CD4-positive, alpha-beta T cell treated with Interleukin-2 at 100 ng/mL for 4 hours (primary cell): ENCODE data around the gene ANKRD33B.
"Not testable (repeated sequence)": the region's sequence is repeated elsewhere in the genome, so short reads cannot be mapped to it uniquely, and the experiment has no call there.

Experiments used
- DNase-seq: peaks from one replicate; pipeline ENCODE4 v3.0.0-alpha.2; 2020; ENCODE audit warnings: low spot score

Gene ANKRD33B

GRCh38 chr5:10563945-10564837, at the start of gene ANKRD33B:
Gene ANKRD33B (plus strand): TSS chr5:10564070. CDS start chr5:10564468, 398 bp downstream.
- peak; percentile 80 for DNase-seq

- DNase-seq: not testable (repeated sequence)
These were observed 49.3 kb upstream of the ANKRD33B start for GRCh38 chr5:10514572-10514971.

- DNase-seq: no peak
These were observed 48.4 kb upstream of the ANKRD33B start for GRCh38 chr5:10515492-10515891.

GRCh38 chr5:10518347-10518746, 45.5 kb upstream of the ANKRD33B start:
- no peak for DNase-seq

- no peak for DNase-seq
These were observed 44.1 kb upstream of the ANKRD33B start for GRCh38 chr5:10519729-10520128.

GRCh38 chr5:10520706-10521105, 43.2 kb upstream of the ANKRD33B start:
- no peak for DNase-seq

- DNase-seq: no peak
These were observed 42.2 kb upstream of the ANKRD33B start for GRCh38 chr5:10521466-10522223.

GRCh38 chr5:10522224-10522611, 41.7 kb upstream of the ANKRD33B start:
- no peak for DNase-seq

- DNase-seq: no peak
These were observed 39.3 kb upstream of the ANKRD33B start for GRCh38 chr5:10524376-10525123.

GRCh38 chr5:10525124-10525495, 38.8 kb upstream of the ANKRD33B start:
- DNase-seq: no peak

GRCh38 chr5:10527281-10527950, 36.5 kb upstream of the ANKRD33B start:
- DNase-seq: no peak

GRCh38 chr5:10528056-10528816, 35.6 kb upstream of the ANKRD33B start:
- no peak for DNase-seq

GRCh38 chr5:10528827-10529226, 35.0 kb upstream of the ANKRD33B start:
- no peak for DNase-seq

GRCh38 chr5:10530601-10531320, 33.1 kb upstream of the ANKRD33B start:
- no peak for DNase-seq

GRCh38 chr5:10532421-10532820, 31.4 kb upstream of the ANKRD33B start:
- no peak for DNase-seq

- peak; percentile 6 for DNase-seq
These were observed 30.6 kb upstream of the ANKRD33B start for GRCh38 chr5:10533226-10533625.

GRCh38 chr5:10534561-10535530, 29.0 kb upstream of the ANKRD33B start:
- DNase-seq: no peak

GRCh38 chr5:10536511-10536910, 27.4 kb upstream of the ANKRD33B start:
- DNase-seq: no peak

- no peak for DNase-seq
These were observed 26.8 kb upstream of the ANKRD33B start for GRCh38 chr5:10536931-10537579.
